Kidney epithelial cell (primary cell): ENCODE data around the gene ZSCAN1. TPM values are rescaled to one million over a fixed set of nuclear protein-coding genes. Genes with fewer than 3 reads are reported as not detected.

ENCODE experiments used
- DNase-seq: peaks from one replicate; pipeline ENCODE4 v3.0.0-alpha.2; 2010; ENCODE audit warnings: low read depth
- H3K27me3 ChIP-seq: 2 replicates; pipeline ENCODE4 v1.6.0; 2011; ENCODE audit warnings: low read length; ENCODE audit not compliant: control insufficient read depth, insufficient read depth
- H3K36me3 ChIP-seq: 2 replicates; pipeline ENCODE4 v1.5.1; 2011; ENCODE audit warnings: low read length; ENCODE audit not compliant: control insufficient read depth, insufficient read depth
- H3K4me3 ChIP-seq: 2 replicates; pipeline ENCODE4 v1.5.1; 2011; ENCODE audit warnings: low read depth, mild to moderate bottlenecking, control low read depth, low read length
- CTCF ChIP-seq: IDR thresholded peaks from 2 replicates; pipeline ENCODE4 v1.5.1; 2011; ENCODE audit warnings: mild to moderate bottlenecking, moderate library complexity, low read length, control low read depth, inconsistent platforms; ENCODE audit not compliant: insufficient read depth, poor library complexity, severe bottlenecking
- total RNA-seq: library from RNA; depleted of rRNA; stranded (reverse); fragments of >200 nt; gene quantifications from 2 replicates; pipeline ENCODE4 v1.2.3, GENCODE V29; 2015

Gene ZSCAN1
- total RNA-seq: not detected in 2 replicates

GRCh38 chr19:58033741-58034476, at the start of gene ZSCAN1:
Gene ZSCAN1 (plus strand): TSS chr19:58034025. CDS start chr19:58037837, 3,812 bp downstream.
- DNase-seq: peak; percentile 5
- peak within 1 kb of the TSS; percentile 20 for H3K4me3 ChIP-seq
- TF ChIP-seq CTCF: no peak

GRCh38 chr19:57992841-57993240, 41.0 kb upstream of the ZSCAN1 start:
- DNase-seq: no peak
- H3K4me3 ChIP-seq: no peak overlapping the region
- H3K27me3 ChIP-seq: no peaks in the 10 kb centered on the region
- no peak for TF ChIP-seq CTCF
- peaks cover 5% of the 10 kb centered on the region for H3K36me3 ChIP-seq

More at GRCh38 chr19:58033741-58034476, at the start of gene ZSCAN1:
- H3K36me3 ChIP-seq: no peaks in the 10 kb centered on the region
- H3K27me3 ChIP-seq: peaks cover 2% of the 10 kb centered on the region

- no peak for TF ChIP-seq CTCF
- H3K36me3 ChIP-seq: peaks cover 2% of the 10 kb centered on the region
- no peak for DNase-seq
- no peaks in the 10 kb centered on the region for H3K27me3 ChIP-seq
- no peak overlapping the region for H3K4me3 ChIP-seq
Measured at GRCh38 chr19:58000677-58001076, 33.1 kb upstream of the ZSCAN1 start.

GRCh38 chr19:58001895-58002369, 31.9 kb upstream of the ZSCAN1 start:
- H3K36me3 ChIP-seq: peaks cover 2% of the 10 kb centered on the region

GRCh38 chr19:58002384-58003173, 31.2 kb upstream of the ZSCAN1 start, which contains the start of gene ZNF606:
Gene ZNF606 (minus strand): TSS chr19:58002820. CDS start chr19:58001319, 1,501 bp downstream.
- H3K27me3 ChIP-seq: no peaks in the 10 kb centered on the region
- H3K4me3 ChIP-seq: peak within 1 kb of the TSS; percentile 91
- peak; percentile 32 for DNase-seq
- TF ChIP-seq CTCF: no peak
- peaks cover 2% of the 10 kb centered on the region for H3K36me3 ChIP-seq

More at GRCh38 chr19:58001895-58002369, 31.9 kb upstream of the ZSCAN1 start:
- TF ChIP-seq CTCF: no peak
- peak overlapping the region; percentile 91 for H3K4me3 ChIP-seq
- no peaks in the 10 kb centered on the region for H3K27me3 ChIP-seq
- no peak for DNase-seq
